K562 (cell line): ENCODE measurements around the gene MRPL16. TPM values are rescaled to one million over a fixed set of nuclear protein-coding genes. Genes with fewer than 3 reads are reported as not detected.

Source experiments
- ASH1L ChIP-seq: fragments of 450-650 bp; IDR thresholded peaks from 2 replicates; pipeline ENCODE4 v1.6.1; 2018; ENCODE audit warnings: borderline replicate concordance, mild to moderate bottlenecking, low read depth; ENCODE audit not compliant: partially characterized antibody
- CBX5 ChIP-seq: IDR thresholded peaks from 2 replicates; pipeline ENCODE4 v1.6.1; 2014; ENCODE audit warnings: low read depth, borderline replicate concordance
- CEBPB ChIP-seq: fragments of 450-650 bp; IDR thresholded peaks from 2 replicates; pipeline ENCODE4 v1.6.1; 2016; ENCODE audit warnings: missing genetic modification characterization, missing compliant biosample characterization
- EZH2 ChIP-seq: IDR thresholded peaks from 2 replicates; pipeline ENCODE4 v1.6.1; 2012; ENCODE audit warnings: low read depth, mild to moderate bottlenecking, inconsistent platforms, low read length, borderline replicate concordance
- HDAC2 ChIP-seq: fragments of 450-650 bp; IDR thresholded peaks from 2 replicates; pipeline ENCODE4 v1.6.1; 2016; ENCODE audit warnings: mild to moderate bottlenecking
- HNRNPK ChIP-seq: fragments of 200-400 bp; formaldehyde crosslinking; IDR thresholded peaks from one replicate; pipeline ENCODE4 v1.6.1; 2018; ENCODE audit warnings: mild to moderate bottlenecking, low read depth, low read length; ENCODE audit not compliant: poor library complexity, severe bottlenecking
- MEIS2 ChIP-seq: fragments of 450-650 bp; IDR thresholded peaks from 2 replicates; pipeline ENCODE4 v1.6.1; 2014; ENCODE audit warnings: mild to moderate bottlenecking; ENCODE audit not compliant: partially characterized antibody
- PHF21A ChIP-seq: fragments of 450-650 bp; IDR thresholded peaks from 2 replicates; pipeline ENCODE4 v1.6.1; 2017; ENCODE audit warnings: low read depth, borderline replicate concordance
- SMAD4 ChIP-seq: fragments of 250-450 bp; sonication (Bioruptor Pico); conservative IDR thresholded peaks from 2 replicates; pipeline ENCODE4 v1.8.0; 2021; ENCODE audit warnings: inconsistent platforms, mild to moderate bottlenecking, moderate library complexity
- SP2 ChIP-seq: IDR thresholded peaks from 2 replicates; pipeline ENCODE4 v1.6.1; 2011; ENCODE audit warnings: mild to moderate bottlenecking, low read depth, low read length, moderate library complexity; ENCODE audit not compliant: poor library complexity, severe bottlenecking; ENCODE audit errors: extremely low read depth
- SRF ChIP-seq, 2 experiments: fragments of 250-450, 450-650 bp in 1 of 2; sonication (Bioruptor Pico) in 1 of 2; sonication (generic) in 1 of 2; formaldehyde crosslinking; IDR thresholded peaks; 2 replicates each; pipeline versions ENCODE4 v1.5.0 to v1.5.1; 2020 to 2022; ENCODE audit warnings: mild to moderate bottlenecking in 1 of 2, missing genetic modification reagents in 1 of 2
- TRIM24 ChIP-seq, 2 experiments: fragments of 450-650 bp; IDR thresholded peaks; 2 replicates each; pipeline ENCODE4 v1.6.1; 2016
- ZNF12 ChIP-seq: sonication (generic); formaldehyde crosslinking; IDR thresholded peaks from 2 replicates; pipeline ENCODE4 v1.4.0; 2020; ENCODE audit warnings: mild to moderate bottlenecking, missing genetic modification reagents
- ZNF165 ChIP-seq: fragments of 250-450 bp; sonication (Bioruptor Pico); IDR thresholded peaks from 2 replicates; pipeline ENCODE4 v1.4.0; 2020; ENCODE audit warnings: borderline replicate concordance
- ZNF398 ChIP-seq: fragments of 250-450 bp; sonication (Bioruptor Pico); IDR thresholded peaks from 2 replicates; pipeline ENCODE4 v1.8.0; 2021; ENCODE audit warnings: moderate library complexity, mild to moderate bottlenecking, inconsistent platforms
- ZNF408 ChIP-seq: fragments of 250-450 bp; sonication (Bioruptor Pico); IDR thresholded peaks from 2 replicates; pipeline ENCODE4 v1.4.0; 2020; ENCODE audit warnings: low read depth, mild to moderate bottlenecking, moderate library complexity
- ZZZ3 ChIP-seq: fragments of 450-650 bp; IDR thresholded peaks from 2 replicates; pipeline ENCODE4 v1.6.1; 2016; ENCODE audit warnings: antibody characterized with exemption, mild to moderate bottlenecking, moderate library complexity
- polyA plus RNA-seq, 8 experiments: library from polyadenylated mRNA; depleted of rRNA in 4 of 8; stranded (reverse) in 5 of 8; unstranded in 3 of 8; fragments of >200 nt; fragmentation: Nextera tagmentation in 2 of 8; fragmentation: Illumina TruSeq in 1 of 8; extraction: Ambion mirVana in 2 of 8; extraction: Trizol in 1 of 8; gene quantifications; 2 replicates each; pipeline versions ENCODE4 v1.2.1 to v1.2.3, GENCODE V29; 2011 to 2014; ENCODE audit warnings: inconsistent platforms in 1 of 8, missing spikeins in 1 of 8
- total RNA-seq, 7 experiments: library from RNA; depleted of rRNA in 6 of 7; stranded (reverse); fragments of >200 nt in 6 of 7; fragmentation: Illumina TruSeq in 2 of 7; extraction: Trizol in 2 of 7; gene quantifications; 2 replicates each; pipeline versions ENCODE4 v1.2.1 to v1.2.3, GENCODE V29; 2011 to 2021; ENCODE audit warnings: low replicate concordance in 1 of 7
- TF ChIP-seq, protein P1 (sequence below): fragments of 450-650 bp; IDR thresholded peaks from 2 replicates; pipeline ENCODE4 v1.6.1; 2016; ENCODE audit warnings: mild to moderate bottlenecking
- TF ChIP-seq, protein P2 (sequence below): fragments of 250-450 bp; sonication (Bioruptor Pico); IDR thresholded peaks from 2 replicates; pipeline ENCODE4 v1.4.0; 2020; ENCODE audit warnings: mild to moderate bottlenecking, moderate library complexity

Gene MRPL16
- total and polyA plus RNA-seq, 9 of the 15 experiments (the other 6 are each of a cell fraction or from before 2014, with no cell fraction given), result 63.3 to 209 (median 157) TPM

GRCh38 chr11:59822989-59823566 is 12.5 kb upstream of the MRPL16 start (continued):
- TF ChIP-seq, protein P1, sequence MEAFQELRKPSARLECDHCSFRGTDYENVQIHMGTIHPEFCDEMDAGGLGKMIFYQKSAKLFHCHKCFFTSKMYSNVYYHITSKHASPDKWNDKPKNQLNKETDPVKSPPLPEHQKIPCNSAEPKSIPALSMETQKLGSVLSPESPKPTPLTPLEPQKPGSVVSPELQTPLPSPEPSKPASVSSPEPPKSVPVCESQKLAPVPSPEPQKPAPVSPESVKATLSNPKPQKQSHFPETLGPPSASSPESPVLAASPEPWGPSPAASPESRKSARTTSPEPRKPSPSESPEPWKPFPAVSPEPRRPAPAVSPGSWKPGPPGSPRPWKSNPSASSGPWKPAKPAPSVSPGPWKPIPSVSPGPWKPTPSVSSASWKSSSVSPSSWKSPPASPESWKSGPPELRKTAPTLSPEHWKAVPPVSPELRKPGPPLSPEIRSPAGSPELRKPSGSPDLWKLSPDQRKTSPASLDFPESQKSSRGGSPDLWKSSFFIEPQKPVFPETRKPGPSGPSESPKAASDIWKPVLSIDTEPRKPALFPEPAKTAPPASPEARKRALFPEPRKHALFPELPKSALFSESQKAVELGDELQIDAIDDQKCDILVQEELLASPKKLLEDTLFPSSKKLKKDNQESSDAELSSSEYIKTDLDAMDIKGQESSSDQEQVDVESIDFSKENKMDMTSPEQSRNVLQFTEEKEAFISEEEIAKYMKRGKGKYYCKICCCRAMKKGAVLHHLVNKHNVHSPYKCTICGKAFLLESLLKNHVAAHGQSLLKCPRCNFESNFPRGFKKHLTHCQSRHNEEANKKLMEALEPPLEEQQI, result peak; percentile 83; the same call in 1 of the 2 replicates
- no peak; the same call in 1 of the 2 replicates for TF ChIP-seq SMAD4 (CRISPR knock-in tag)
- no peak for TF ChIP-seq MEIS2
- TF ChIP-seq ZZZ3, result no peak
- TF ChIP-seq EZH2, result no peak
- peak; percentile 34; the same call in 1 of the 2 replicates for TF ChIP-seq CBX5
- no peak for TF ChIP-seq SRF (CRISPR knock-in tag; IDR thresholded peaks at IDR 0.05)
- TF ChIP-seq SP2, result no peak
- no peak for TF ChIP-seq HDAC2
- TF ChIP-seq CEBPB, result peak; percentile 99
- no peak for TF ChIP-seq ZNF165 (CRISPR knock-in tag)
- no peak for TF ChIP-seq HNRNPK
- no peak for TF ChIP-seq ZNF408
- TF ChIP-seq ZNF12, result no peak
- no peak for TF ChIP-seq PHF21A
- peak; percentile 10 to 42; a peak in 1 of 4 replicates for TF ChIP-seq TRIM24 (IDR thresholded peaks at IDR 0.05)
- TF ChIP-seq, protein P2, sequence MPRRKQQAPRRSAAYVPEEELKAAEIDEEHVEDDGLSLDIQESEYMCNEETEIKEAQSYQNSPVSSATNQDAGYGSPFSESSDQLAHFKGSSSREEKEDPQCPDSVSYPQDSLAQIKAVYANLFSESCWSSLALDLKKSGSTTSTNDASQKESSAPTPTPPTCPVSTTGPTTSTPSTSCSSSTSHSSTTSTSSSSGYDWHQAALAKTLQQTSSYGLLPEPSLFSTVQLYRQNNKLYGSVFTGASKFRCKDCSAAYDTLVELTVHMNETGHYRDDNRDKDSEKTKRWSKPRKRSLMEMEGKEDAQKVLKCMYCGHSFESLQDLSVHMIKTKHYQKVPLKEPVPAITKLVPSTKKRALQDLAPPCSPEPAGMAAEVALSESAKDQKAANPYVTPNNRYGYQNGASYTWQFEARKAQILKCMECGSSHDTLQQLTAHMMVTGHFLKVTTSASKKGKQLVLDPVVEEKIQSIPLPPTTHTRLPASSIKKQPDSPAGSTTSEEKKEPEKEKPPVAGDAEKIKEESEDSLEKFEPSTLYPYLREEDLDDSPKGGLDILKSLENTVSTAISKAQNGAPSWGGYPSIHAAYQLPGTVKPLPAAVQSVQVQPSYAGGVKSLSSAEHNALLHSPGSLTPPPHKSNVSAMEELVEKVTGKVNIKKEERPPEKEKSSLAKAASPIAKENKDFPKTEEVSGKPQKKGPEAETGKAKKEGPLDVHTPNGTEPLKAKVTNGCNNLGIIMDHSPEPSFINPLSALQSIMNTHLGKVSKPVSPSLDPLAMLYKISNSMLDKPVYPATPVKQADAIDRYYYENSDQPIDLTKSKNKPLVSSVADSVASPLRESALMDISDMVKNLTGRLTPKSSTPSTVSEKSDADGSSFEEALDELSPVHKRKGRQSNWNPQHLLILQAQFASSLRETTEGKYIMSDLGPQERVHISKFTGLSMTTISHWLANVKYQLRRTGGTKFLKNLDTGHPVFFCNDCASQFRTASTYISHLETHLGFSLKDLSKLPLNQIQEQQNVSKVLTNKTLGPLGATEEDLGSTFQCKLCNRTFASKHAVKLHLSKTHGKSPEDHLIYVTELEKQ, result no peak
- no peak for TF ChIP-seq ASH1L
- no peak for TF ChIP-seq ZNF398 (CRISPR knock-in tag)
